Calu3 (cell line): ENCODE data around the gene ADGRE1. TPM values are rescaled to one million over a fixed set of nuclear protein-coding genes. Genes with fewer than 3 reads are reported as not detected.

ENCODE experiments used
- BruUV-seq: library from RNA; stranded (reverse); fragments of 400-500 nt; replicated peaks from 2 replicates; lab custom pipeline; 2021; lab: Mats Ljungman, UMichigan
- CTCF ChIA-PET: fragments of 300-600 bp; sonication (Branson Sonifier 250); formaldehyde crosslinking; loops from one replicate; lab custom pipeline; 2022; ENCODE audit warnings: antibody characterized with exemption; lab: Charles Lee
- DNase-seq: peaks from one replicate; pipeline ENCODE4 v3.0.0; 2022
- H3K27ac Mint-ChIP-seq: one replicate; pipeline ENCODE4 v1.8.0; 2022; ENCODE audit warnings: mixed read lengths; ENCODE audit not compliant: unreplicated experiment
- H3K27me3 Mint-ChIP-seq: one replicate; pipeline ENCODE4 v1.8.0; 2022; ENCODE audit warnings: mixed read lengths; ENCODE audit not compliant: unreplicated experiment
- H3K36me3 Mint-ChIP-seq: one replicate; pipeline ENCODE4 v1.8.0; 2022; ENCODE audit warnings: mild to moderate bottlenecking, moderate library complexity, mixed read lengths; ENCODE audit not compliant: insufficient read depth, unreplicated experiment
- H3K4me1 Mint-ChIP-seq: one replicate; pipeline ENCODE4 v1.8.0; 2022; ENCODE audit warnings: mild to moderate bottlenecking, low read depth, mixed read lengths; ENCODE audit not compliant: unreplicated experiment
- H3K4me3 Mint-ChIP-seq: one replicate; pipeline ENCODE4 v1.8.0; 2022; ENCODE audit warnings: mild to moderate bottlenecking, low read depth, moderate library complexity, mixed read lengths; ENCODE audit not compliant: unreplicated experiment
- H3K9me3 Mint-ChIP-seq: one replicate; pipeline ENCODE4 v1.8.0; 2022; ENCODE audit warnings: low read depth, mixed read lengths; ENCODE audit not compliant: unreplicated experiment
- CTCF ChIP-seq: fragments of 200-600 bp; IDR thresholded peaks from one replicate; pipeline ENCODE4 v1.8.0; 2022; ENCODE audit warnings: antibody characterized with exemption; ENCODE audit not compliant: unreplicated experiment
- intact Hi-C: fragments of 100-400 bp; cut with micrococcal nuclease; formaldehyde crosslinking; loops from one replicate; pipeline ENCODE4 v1.10.0; 2022; ENCODE audit not compliant: unreplicated experiment
- total RNA-seq: library from RNA; stranded (reverse); gene quantifications from 2 replicates; pipeline ENCODE4 v1.2.3, GENCODE V29; 2022

The ADGRE1 gene
- total RNA-seq, 1 experiment from 2014 or later, result not detected

- BruUV-seq, result no TSS peak
- Mint-ChIP-seq H3K4me3 (no peak overlapping the region), H3K4me1 (no peaks in the 10 kb centered on the region), H3K36me3 (no peaks in the 10 kb centered on the region), H3K27ac (no peak overlapping the region), H3K27me3 (no peaks in the 10 kb centered on the region), H3K9me3 (peaks cover 3% of the 10 kb centered on the region)
- TF ChIP-seq CTCF, result no peak
- intact Hi-C loops, result no loop called here
- no peak for DNase-seq
- CTCF ChIA-PET, result no interaction called here
These were observed 48.2 kb downstream of the ADGRE1 start for GRCh38 chr19:6935618-6936017.

- DNase-seq, result no peak
- TF ChIP-seq CTCF, result no peak
- no TSS peak for BruUV-seq
- Mint-ChIP-seq H3K36me3 (no peaks in the 10 kb centered on the region), H3K4me3 (no peak overlapping the region), H3K27ac (no peak overlapping the region), H3K27me3 (no peaks in the 10 kb centered on the region), H3K9me3 (peaks cover 2% of the 10 kb centered on the region), H3K4me1 (no peaks in the 10 kb centered on the region)
- intact Hi-C loops, result no loop called here
- CTCF ChIA-PET, result interaction anchor here (0.7 kb wide), 1 partner anchor 8 kb away, joined by 3 read pairs; no protein-coding TSS in a partner anchor
These were observed 58.4 kb downstream of the ADGRE1 start for GRCh38 chr19:6945733-6946132.

- Mint-ChIP-seq H3K4me3 (no peak overlapping the region), H3K4me1 (no peaks in the 10 kb centered on the region), H3K27ac (peak overlapping the region; percentile 44), H3K27me3 (no peaks in the 10 kb centered on the region), H3K9me3 (peaks cover 2% of the 10 kb centered on the region), H3K36me3 (no peaks in the 10 kb centered on the region)
- no peak for TF ChIP-seq CTCF
- CTCF ChIA-PET, result no interaction called here
- peak; percentile 60 for DNase-seq
- no TSS peak for BruUV-seq
- intact Hi-C loops, result no loop called here
These were observed 60.4 kb downstream of the ADGRE1 start for GRCh38 chr19:6947745-6948144.

GRCh38 chr19:6948884-6949283 lies 61.5 kb downstream of the ADGRE1 start:
- DNase-seq, result no peak
- intact Hi-C loops, result no loop called here
- no peaks in the 10 kb centered on the region for H3K36me3 Mint-ChIP-seq
- H3K27ac Mint-ChIP-seq, result no peak overlapping the region
- H3K27me3 Mint-ChIP-seq, result no peaks in the 10 kb centered on the region
- no peaks in the 10 kb centered on the region for H3K4me1 Mint-ChIP-seq
- BruUV-seq, result no TSS peak
- no peak overlapping the region for H3K4me3 Mint-ChIP-seq
- no peak for TF ChIP-seq CTCF
- CTCF ChIA-PET, result no interaction called here
- H3K9me3 Mint-ChIP-seq, result peaks cover 2% of the 10 kb centered on the region
